OCI-LY3 (cell line): Measurements from ENCODE around the gene PHKB.

ENCODE experiments used
- EZH2phosphoT487 ChIP-seq: fragments of 200-600 bp; shearing (Covaris generic); IDR thresholded peaks from 2 replicates; pipeline ENCODE4 v1.6.1; 2018; ENCODE audit warnings: antibody characterized with exemption, mixed run types, low read depth
- TF ChIP-seq, protein P1 (sequence below): fragments of 200-600, 300-600 bp; sonication (generic); IDR thresholded peaks from 2 replicates; pipeline ENCODE4 v1.5.1; 2014; ENCODE audit warnings: antibody characterized with exemption, low read length, low read depth

DNA sequence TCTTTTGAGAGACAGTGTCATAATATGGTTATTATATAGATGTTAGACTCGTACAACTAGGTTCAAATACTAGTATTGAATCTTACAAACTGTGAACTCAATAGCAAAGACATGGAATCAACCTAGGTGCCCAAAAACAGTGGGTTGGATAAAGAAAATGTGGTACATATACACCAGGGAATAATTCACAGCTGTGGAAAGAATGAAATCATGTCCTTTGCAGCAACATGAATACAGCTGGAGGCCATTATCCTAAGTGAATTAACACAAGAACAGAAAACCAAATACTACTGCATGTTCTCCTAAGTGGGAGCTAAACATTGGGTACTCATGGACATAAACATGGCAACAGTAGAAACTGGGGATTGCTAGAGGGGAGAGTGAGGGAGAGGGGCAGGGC is 8.1 kb downstream of the PHKB start:
- TF ChIP-seq, protein P1, sequence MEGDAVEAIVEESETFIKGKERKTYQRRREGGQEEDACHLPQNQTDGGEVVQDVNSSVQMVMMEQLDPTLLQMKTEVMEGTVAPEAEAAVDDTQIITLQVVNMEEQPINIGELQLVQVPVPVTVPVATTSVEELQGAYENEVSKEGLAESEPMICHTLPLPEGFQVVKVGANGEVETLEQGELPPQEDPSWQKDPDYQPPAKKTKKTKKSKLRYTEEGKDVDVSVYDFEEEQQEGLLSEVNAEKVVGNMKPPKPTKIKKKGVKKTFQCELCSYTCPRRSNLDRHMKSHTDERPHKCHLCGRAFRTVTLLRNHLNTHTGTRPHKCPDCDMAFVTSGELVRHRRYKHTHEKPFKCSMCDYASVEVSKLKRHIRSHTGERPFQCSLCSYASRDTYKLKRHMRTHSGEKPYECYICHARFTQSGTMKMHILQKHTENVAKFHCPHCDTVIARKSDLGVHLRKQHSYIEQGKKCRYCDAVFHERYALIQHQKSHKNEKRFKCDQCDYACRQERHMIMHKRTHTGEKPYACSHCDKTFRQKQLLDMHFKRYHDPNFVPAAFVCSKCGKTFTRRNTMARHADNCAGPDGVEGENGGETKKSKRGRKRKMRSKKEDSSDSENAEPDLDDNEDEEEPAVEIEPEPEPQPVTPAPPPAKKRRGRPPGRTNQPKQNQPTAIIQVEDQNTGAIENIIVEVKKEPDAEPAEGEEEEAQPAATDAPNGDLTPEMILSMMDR: no peak
- no peak for TF ChIP-seq EZH2phosphoT487
